Measurements from ENCODE around the gene GALT. TPM values are rescaled to one million over a fixed set of nuclear protein-coding genes. Genes with fewer than 3 reads are reported as not detected.
"Not testable (repeated sequence)": the region's sequence is repeated elsewhere in the genome, so short reads cannot be mapped to it uniquely, and the experiment has no call there.

GALT gene
- total RNA-seq, 2 donors from 2014 or later: 37.8 to 45.6 TPM

GRCh38 chr9:34634551-34635248 lies 11.8 kb upstream of the GALT start:
- Histone ChIP-seq H3K9ac (ENCODE audit: low read depth in 2 of 2, low read length in 2 of 2) (no peak overlapping the region), H3K27ac (no peak overlapping the region), H3K36me3 (no peaks in the 10 kb centered on the region), H3K4me3 (no peak overlapping the region), H3K4me1 (no peaks in the 10 kb centered on the region), H3K27me3 (peaks cover 4% of the 10 kb centered on the region), H3K9me3 (no peaks in the 10 kb centered on the region)
- TF ChIP-seq CTCF (IDR thresholded peaks at IDR 0.05): no peak
- no peak for DNase-seq
- intact Hi-C loops (cut with DNase I): no loop called here

- no peak overlapping the region for H3K4me3 ChIP-seq
- intact Hi-C loops (cut with DNase I): no loop called here
- no peaks in the 10 kb centered on the region for H3K36me3 ChIP-seq
- no peaks in the 10 kb centered on the region for H3K27me3 ChIP-seq
- no peaks in the 10 kb centered on the region for H3K4me1 ChIP-seq
- no peak for TF ChIP-seq CTCF (IDR thresholded peaks at IDR 0.05)
- H3K9ac ChIP-seq (ENCODE audit: low read depth in 2 of 2, low read length in 2 of 2): no peak overlapping the region
- DNase-seq: no peak
- no peaks in the 10 kb centered on the region for H3K9me3 ChIP-seq
- no peak overlapping the region for H3K27ac ChIP-seq
Observed at GRCh38 chr9:34635556-34635955, 10.9 kb upstream of the GALT start.

- H3K9me3 ChIP-seq: no peaks in the 10 kb centered on the region
- H3K4me3 ChIP-seq: peak overlapping the region; percentile 91
- TF ChIP-seq CTCF (IDR thresholded peaks at IDR 0.05): no peak
- no peak for DNase-seq
- peak overlapping the region; percentile 79 to 97 for H3K9ac ChIP-seq (ENCODE audit: low read depth in 2 of 2, low read length in 2 of 2)
- H3K36me3 ChIP-seq: no peaks in the 10 kb centered on the region
- peak overlapping the region; percentile 82 for H3K27ac ChIP-seq
- intact Hi-C loops (cut with DNase I): no loop called here
- H3K4me1 ChIP-seq: no peaks in the 10 kb centered on the region
- no peaks in the 10 kb centered on the region for H3K27me3 ChIP-seq
Observed at GRCh38 chr9:34636791-34637355, 9.6 kb upstream of the GALT start.

- H3K27ac ChIP-seq: peak within 1 kb of the TSS; percentile 82
- peak within 1 kb of the TSS; percentile 91 for H3K4me3 ChIP-seq
- TF ChIP-seq CTCF (IDR thresholded peaks at IDR 0.05): no peak
- H3K36me3 ChIP-seq: no peaks in the 10 kb centered on the region
- H3K9ac ChIP-seq (ENCODE audit: low read depth in 2 of 2, low read length in 2 of 2): peak within 1 kb of the TSS; percentile 79 to 97
- peak; percentile 97 for DNase-seq
- no peaks in the 10 kb centered on the region for H3K27me3 ChIP-seq
- H3K4me1 ChIP-seq: no peaks in the 10 kb centered on the region
- intact Hi-C loops (cut with DNase I): no loop called here
- no peaks in the 10 kb centered on the region for H3K9me3 ChIP-seq
Observed at GRCh38 chr9:34637356-34638137, 8.9 kb upstream of the GALT start, which contains the start of gene SIGMAR1. SIGMAR1 (minus strand) TSS chr9:34637787; CDS start chr9:34637697, 90 bp downstream.

- no peaks in the 10 kb centered on the region for H3K4me1 ChIP-seq
- no peak for DNase-seq
- H3K27ac ChIP-seq: peak overlapping the region; percentile 82
- no peaks in the 10 kb centered on the region for H3K27me3 ChIP-seq
- peak overlapping the region; percentile 77 to 97 for H3K9ac ChIP-seq (ENCODE audit: low read depth in 2 of 2, low read length in 2 of 2)
- H3K4me3 ChIP-seq: peak overlapping the region; percentile 91
- H3K9me3 ChIP-seq: no peaks in the 10 kb centered on the region
- no peaks in the 10 kb centered on the region for H3K36me3 ChIP-seq
- intact Hi-C loops (cut with DNase I): no loop called here
- no peak for TF ChIP-seq CTCF (IDR thresholded peaks at IDR 0.05)
Observed at GRCh38 chr9:34638138-34638445, 8.4 kb upstream of the GALT start.

- H3K27me3 ChIP-seq; H3K27ac ChIP-seq; H3K4me3 ChIP-seq; H3K36me3 ChIP-seq; H3K4me1 ChIP-seq; H3K9me3 ChIP-seq; DNase-seq; H3K9ac ChIP-seq (ENCODE audit: low read depth in 2 of 2, low read length in 2 of 2); intact Hi-C loops (cut with DNase I): not testable (repeated sequence)
Observed at GRCh38 chr9:34639322-34639721, 7.2 kb upstream of the GALT start.

Measured in colonic mucosa (tissue), 4 donors.